ENCODE measurements around the gene TXN2.

TXN2 gene

DNA sequence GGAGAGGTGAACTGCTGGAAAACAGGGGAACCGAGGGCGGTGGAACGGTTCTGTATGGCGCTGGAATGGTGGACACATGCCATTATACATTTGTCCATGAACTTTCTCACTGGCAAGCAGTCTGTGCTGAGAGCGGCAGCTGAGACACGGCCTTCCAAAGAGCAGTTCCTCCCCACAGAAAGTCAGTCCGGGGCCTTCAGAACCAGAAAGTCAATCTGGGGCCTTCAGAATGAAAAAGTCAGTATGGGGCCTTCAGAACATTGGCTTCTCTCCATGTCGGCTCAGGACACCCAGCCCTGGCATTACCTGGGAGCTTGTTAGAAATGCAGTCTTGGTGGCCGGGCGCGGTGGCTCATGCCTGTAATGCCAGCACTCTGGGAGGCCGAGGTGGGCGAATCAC, 8.8 kb downstream of the TXN2 start:
- H3K4me1 ChIP-seq (ENCODE audit: control insufficient read depth, insufficient read depth, low read length): peaks cover 16% of the 10 kb centered on the region
- H3K9me3 ChIP-seq (ENCODE audit: control insufficient read depth, low read length): no peaks in the 10 kb centered on the region
- no peak overlapping the region for H3K4me3 ChIP-seq (ENCODE audit: low read length)
- H3K36me3 ChIP-seq (ENCODE audit: control insufficient read depth, insufficient read depth, low read length): peaks cover 28% of the 10 kb centered on the region
- H3K27me3 ChIP-seq (ENCODE audit: control insufficient read depth, insufficient read depth, low read length): no peaks in the 10 kb centered on the region
- H3K9ac ChIP-seq (ENCODE audit: low read length): no peak overlapping the region

- Histone ChIP-seq H3K9me3 (ENCODE audit: control insufficient read depth, low read length) (no peaks in the 10 kb centered on the region), H3K36me3 (ENCODE audit: control insufficient read depth, insufficient read depth, low read length) (peaks cover 23% of the 10 kb centered on the region), H3K27me3 (ENCODE audit: control insufficient read depth, insufficient read depth, low read length) (no peaks in the 10 kb centered on the region), H3K4me1 (ENCODE audit: control insufficient read depth, insufficient read depth, low read length) (peaks cover 20% of the 10 kb centered on the region), H3K9ac (ENCODE audit: low read length) (no peak overlapping the region), H3K4me3 (ENCODE audit: low read length) (no peak overlapping the region)
Observed at GRCh38 chr22:36471341-36471821, 10.1 kb downstream of the TXN2 start.

DNA sequence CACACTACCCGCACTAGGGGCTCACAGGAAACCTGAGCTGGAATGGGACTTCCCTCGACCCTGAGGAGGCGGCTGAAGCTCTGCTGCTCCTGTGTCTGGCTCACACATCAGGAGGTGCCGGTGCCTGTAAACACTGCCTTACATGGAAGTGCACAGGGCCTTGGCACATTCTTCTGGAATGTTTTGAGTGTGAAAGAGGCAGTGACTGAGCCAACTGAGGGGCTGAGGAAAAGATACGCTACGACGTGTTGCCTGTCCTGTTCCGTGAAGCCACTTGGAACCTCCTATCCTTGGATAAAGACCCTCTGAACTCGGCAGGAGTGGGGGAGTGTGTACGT, 10.5 kb downstream of the TXN2 start:
- Histone ChIP-seq H3K27me3 (ENCODE audit: control insufficient read depth, insufficient read depth, low read length) (no peaks in the 10 kb centered on the region), H3K9ac (ENCODE audit: low read length) (no peak overlapping the region), H3K36me3 (ENCODE audit: control insufficient read depth, insufficient read depth, low read length) (peaks cover 21% of the 10 kb centered on the region), H3K4me1 (ENCODE audit: control insufficient read depth, insufficient read depth, low read length) (peaks cover 22% of the 10 kb centered on the region), H3K9me3 (ENCODE audit: control insufficient read depth, low read length) (no peaks in the 10 kb centered on the region), H3K4me3 (ENCODE audit: low read length) (no peak overlapping the region)

DNA sequence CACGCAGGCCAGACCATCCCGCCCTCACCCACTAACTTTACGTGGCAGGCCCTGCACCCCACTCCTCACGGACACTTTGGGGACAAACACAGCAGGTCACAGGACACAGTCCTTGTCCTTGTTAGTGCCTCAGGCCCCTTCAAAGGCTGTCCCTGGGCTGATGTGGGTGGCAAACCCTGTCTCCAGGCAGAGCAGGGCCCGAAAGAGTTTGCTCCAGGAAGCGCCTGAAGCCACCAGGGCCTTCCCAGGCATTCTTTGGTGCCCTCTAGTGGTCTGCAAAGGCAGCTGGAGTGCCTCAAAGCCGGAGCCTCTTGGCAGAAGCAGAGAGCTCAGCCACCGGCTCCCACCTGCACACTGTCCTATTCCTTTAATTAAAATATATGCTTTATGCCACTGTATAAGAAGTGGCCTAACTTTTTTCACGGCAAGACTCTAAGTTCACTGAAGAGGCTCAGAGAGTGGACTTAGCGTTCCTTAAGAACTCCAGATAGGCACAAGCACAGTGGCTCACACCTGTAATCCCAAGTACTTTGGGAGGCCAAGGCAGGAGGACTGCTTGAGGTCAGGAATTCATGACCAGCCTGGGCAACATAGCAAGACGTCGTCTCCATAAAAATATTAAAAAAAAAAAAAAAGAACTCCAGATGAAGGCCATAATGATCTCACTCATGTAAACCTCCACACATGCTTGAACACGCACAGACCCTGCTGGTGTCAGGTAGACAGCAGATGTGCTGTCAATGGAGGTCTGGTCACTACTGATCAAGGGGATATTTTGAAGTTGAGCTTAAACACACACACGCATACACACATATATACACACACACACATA, 11.1 kb downstream of the TXN2 start:
- Histone ChIP-seq H3K27me3 (ENCODE audit: control insufficient read depth, insufficient read depth, low read length) (no peaks in the 10 kb centered on the region), H3K4me1 (ENCODE audit: control insufficient read depth, insufficient read depth, low read length) (peaks cover 28% of the 10 kb centered on the region), H3K9ac (ENCODE audit: low read length) (peak overlapping the region; percentile 56), H3K4me3 (ENCODE audit: low read length) (no peak overlapping the region), H3K9me3 (ENCODE audit: control insufficient read depth, low read length) (no peaks in the 10 kb centered on the region), H3K36me3 (ENCODE audit: control insufficient read depth, insufficient read depth, low read length) (peaks cover 15% of the 10 kb centered on the region)

DNA sequence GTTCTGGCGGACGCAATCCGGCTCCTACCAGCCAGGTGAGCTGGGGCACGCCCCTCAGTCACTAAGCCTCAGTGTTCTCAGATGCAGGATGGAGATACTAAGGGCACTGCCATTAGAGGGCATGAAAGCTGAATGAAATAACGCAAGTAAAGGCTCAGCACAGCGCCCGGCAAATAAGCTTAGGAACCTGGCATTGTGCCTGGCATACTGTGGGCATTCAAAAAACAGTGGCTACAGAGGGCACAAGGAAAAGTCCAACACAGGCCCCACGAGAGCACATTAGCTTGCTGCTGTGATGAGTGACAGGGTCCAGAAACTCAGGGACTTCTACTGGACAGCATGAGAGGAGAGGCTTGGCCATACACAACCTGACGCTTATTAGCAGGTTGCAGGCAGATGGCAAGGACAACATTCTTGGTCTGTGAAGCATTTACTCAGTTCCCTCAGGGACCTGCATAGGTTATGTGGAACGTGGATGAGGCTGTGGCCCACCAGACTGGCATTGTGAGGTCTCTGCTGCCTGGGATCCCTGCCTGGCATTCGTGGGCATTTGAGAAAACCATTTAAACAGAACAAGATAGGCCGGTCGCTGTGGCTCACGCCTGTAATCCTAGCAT, 12.2 kb downstream of the TXN2 start:
- no peak overlapping the region for H3K9ac ChIP-seq (ENCODE audit: low read length)
- peaks cover 40% of the 10 kb centered on the region for H3K4me1 ChIP-seq (ENCODE audit: control insufficient read depth, insufficient read depth, low read length)
- no peaks in the 10 kb centered on the region for H3K27me3 ChIP-seq (ENCODE audit: control insufficient read depth, insufficient read depth, low read length)
- H3K4me3 ChIP-seq (ENCODE audit: low read length): no peak overlapping the region
- H3K36me3 ChIP-seq (ENCODE audit: control insufficient read depth, insufficient read depth, low read length): peaks cover 5% of the 10 kb centered on the region
- H3K9me3 ChIP-seq (ENCODE audit: control insufficient read depth, low read length): no peaks in the 10 kb centered on the region

DNA sequence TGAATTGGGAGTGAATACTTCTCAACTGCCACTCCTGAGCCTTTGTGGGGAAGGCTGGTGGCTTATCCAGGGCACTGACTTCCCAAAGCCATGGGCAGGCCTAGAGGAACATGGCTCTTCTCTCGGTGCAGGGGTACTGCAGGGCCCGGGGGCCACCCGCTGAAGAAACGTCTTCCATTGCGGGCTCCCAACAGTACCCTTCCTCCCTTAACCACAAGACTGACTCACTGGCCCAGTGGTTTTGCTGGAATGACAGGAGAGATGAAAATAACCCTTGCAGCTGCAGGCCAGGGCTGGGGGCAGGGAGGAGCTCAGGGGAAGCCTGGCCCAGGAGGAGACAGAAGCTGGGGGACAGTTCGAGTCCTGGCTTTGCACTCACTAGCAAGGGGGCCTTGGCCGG, 13.5 kb downstream of the TXN2 start:
- Histone ChIP-seq H3K4me1 (ENCODE audit: control insufficient read depth, insufficient read depth, low read length) (peaks cover 47% of the 10 kb centered on the region), H3K9ac (ENCODE audit: low read length) (peak overlapping the region; percentile 12), H3K27me3 (ENCODE audit: control insufficient read depth, insufficient read depth, low read length) (no peaks in the 10 kb centered on the region), H3K36me3 (ENCODE audit: control insufficient read depth, insufficient read depth, low read length) (peaks cover 5% of the 10 kb centered on the region), H3K4me3 (ENCODE audit: low read length) (no peak overlapping the region), H3K9me3 (ENCODE audit: control insufficient read depth, low read length) (no peaks in the 10 kb centered on the region)

- H3K9ac ChIP-seq (ENCODE audit: low read length): peak overlapping the region; percentile 12
- H3K9me3 ChIP-seq (ENCODE audit: control insufficient read depth, low read length): no peaks in the 10 kb centered on the region
- no peaks in the 10 kb centered on the region for H3K27me3 ChIP-seq (ENCODE audit: control insufficient read depth, insufficient read depth, low read length)
- peaks cover 5% of the 10 kb centered on the region for H3K36me3 ChIP-seq (ENCODE audit: control insufficient read depth, insufficient read depth, low read length)
- H3K4me3 ChIP-seq (ENCODE audit: low read length): no peak overlapping the region
- peaks cover 50% of the 10 kb centered on the region for H3K4me1 ChIP-seq (ENCODE audit: control insufficient read depth, insufficient read depth, low read length)
Observed at GRCh38 chr22:36467042-36467810, 14.2 kb downstream of the TXN2 start.

- no peak overlapping the region for H3K4me3 ChIP-seq (ENCODE audit: low read length)
- peaks cover 5% of the 10 kb centered on the region for H3K36me3 ChIP-seq (ENCODE audit: control insufficient read depth, insufficient read depth, low read length)
- peak overlapping the region; percentile 63 for H3K9ac ChIP-seq (ENCODE audit: low read length)
- no peaks in the 10 kb centered on the region for H3K9me3 ChIP-seq (ENCODE audit: control insufficient read depth, low read length)
- H3K4me1 ChIP-seq (ENCODE audit: control insufficient read depth, insufficient read depth, low read length): peaks cover 56% of the 10 kb centered on the region
- H3K27me3 ChIP-seq (ENCODE audit: control insufficient read depth, insufficient read depth, low read length): no peaks in the 10 kb centered on the region
Observed at GRCh38 chr22:36466258-36466657, 15.2 kb downstream of the TXN2 start.

DNA sequence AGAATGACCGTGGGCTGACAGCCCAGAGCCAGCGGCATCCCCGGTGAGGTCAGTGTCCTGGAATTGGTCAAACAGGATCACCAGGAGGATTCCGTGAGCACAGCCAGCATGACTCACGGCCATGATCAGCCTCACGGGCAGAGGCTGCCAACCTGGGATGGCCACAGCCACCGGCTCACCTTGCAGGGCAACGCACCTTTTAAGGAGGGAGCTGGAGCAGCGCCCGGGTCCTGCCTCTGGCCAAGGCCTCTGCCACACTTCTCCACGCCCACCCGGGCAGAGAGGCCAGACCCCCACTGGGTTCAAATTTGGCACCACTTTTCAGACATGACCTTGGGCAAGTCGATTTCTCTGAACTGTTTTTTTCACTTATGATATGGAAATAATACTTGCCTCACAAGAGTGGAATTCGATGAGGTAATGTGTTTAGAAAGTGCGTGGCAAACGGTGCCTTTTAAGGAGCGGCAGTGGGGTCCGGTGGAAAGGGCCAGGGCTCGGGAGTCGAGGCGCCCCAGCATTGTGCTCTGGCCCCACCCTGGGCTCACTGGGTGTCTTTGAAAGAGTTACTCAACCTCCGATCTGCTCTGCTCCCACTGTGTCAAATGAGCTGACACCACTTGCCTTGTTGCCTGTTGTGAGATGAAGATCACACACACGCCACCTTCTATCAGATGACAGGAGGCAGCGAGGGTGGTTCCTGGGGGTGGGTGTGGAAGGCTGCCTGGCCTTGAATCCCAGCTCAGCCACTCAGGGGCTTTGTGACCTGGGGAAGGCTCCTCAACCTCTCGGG, 16.0 kb downstream of the TXN2 start:
- no peaks in the 10 kb centered on the region for H3K9me3 ChIP-seq (ENCODE audit: control insufficient read depth, low read length)

DNA sequence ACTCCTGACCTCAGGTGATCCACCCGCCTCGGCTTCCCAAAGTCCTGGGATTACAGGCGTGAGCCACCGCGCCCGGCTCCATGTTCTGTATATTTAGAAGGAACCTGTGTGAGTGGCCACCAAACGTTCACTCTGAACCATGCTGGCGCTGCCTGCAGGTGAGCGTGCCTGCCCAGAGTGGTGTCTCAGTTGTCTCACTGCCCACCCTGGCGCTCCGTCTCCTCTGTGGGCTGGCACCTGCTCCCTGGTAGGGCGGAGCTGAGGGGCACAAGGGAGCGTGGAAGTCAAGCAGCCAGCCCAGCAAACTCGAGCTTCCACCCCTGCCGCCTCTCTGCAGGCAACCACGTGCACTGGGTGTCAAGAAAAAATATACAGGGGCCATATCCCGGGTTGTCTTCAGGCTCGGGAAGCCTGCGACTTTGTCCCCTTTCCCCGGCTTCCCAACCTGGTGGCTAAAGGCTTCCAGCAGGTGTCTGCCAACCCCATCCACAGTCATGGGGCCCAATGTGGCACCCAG, 16.7 kb downstream of the TXN2 start:
- Histone ChIP-seq H3K27me3 (ENCODE audit: control insufficient read depth, insufficient read depth, low read length) (no peaks in the 10 kb centered on the region), H3K9ac (ENCODE audit: low read length) (peak overlapping the region; percentile 63), H3K4me1 (ENCODE audit: control insufficient read depth, insufficient read depth, low read length) (peaks cover 51% of the 10 kb centered on the region), H3K36me3 (ENCODE audit: control insufficient read depth, insufficient read depth, low read length) (peaks cover 5% of the 10 kb centered on the region), H3K9me3 (ENCODE audit: control insufficient read depth, low read length) (no peaks in the 10 kb centered on the region), H3K4me3 (ENCODE audit: low read length) (no peak overlapping the region)

More for the DNA sequence above, 16.0 kb downstream of the TXN2 start:
- no peak overlapping the region for H3K4me3 ChIP-seq (ENCODE audit: low read length)
- peak overlapping the region; percentile 63 for H3K9ac ChIP-seq (ENCODE audit: low read length)
- H3K27me3 ChIP-seq (ENCODE audit: control insufficient read depth, insufficient read depth, low read length): no peaks in the 10 kb centered on the region
- H3K4me1 ChIP-seq (ENCODE audit: control insufficient read depth, insufficient read depth, low read length): peaks cover 55% of the 10 kb centered on the region
- peaks cover 5% of the 10 kb centered on the region for H3K36me3 ChIP-seq (ENCODE audit: control insufficient read depth, insufficient read depth, low read length)

- H3K4me1 ChIP-seq (ENCODE audit: control insufficient read depth, insufficient read depth, low read length): peaks cover 59% of the 10 kb centered on the region
Observed at GRCh38 chr22:36463783-36464184, 17.7 kb downstream of the TXN2 start.

More at GRCh38 chr22:36463783-36464184, 17.7 kb downstream of the TXN2 start:
- H3K27me3 ChIP-seq (ENCODE audit: control insufficient read depth, insufficient read depth, low read length): no peaks in the 10 kb centered on the region
- no peak overlapping the region for H3K4me3 ChIP-seq (ENCODE audit: low read length)
- no peak overlapping the region for H3K9ac ChIP-seq (ENCODE audit: low read length)
- no peaks in the 10 kb centered on the region for H3K36me3 ChIP-seq (ENCODE audit: control insufficient read depth, insufficient read depth, low read length)
- no peaks in the 10 kb centered on the region for H3K9me3 ChIP-seq (ENCODE audit: control insufficient read depth, low read length)

Measured in mucosa of stomach (tissue), 1 donor.